Stimulated activated CD8-positive, alpha-beta memory T cell treated with anti-CD3 and anti-CD28 coated beads, Interleukin-7, amount 100 ng/mL, for 24 hours (primary cell): Measurements from ENCODE around the gene ARAF.
"Not testable (repeated sequence)": the region's sequence is repeated elsewhere in the genome, so short reads cannot be mapped to it uniquely, and the experiment has no call there.

Experiments used
- DNase-seq: peaks from one replicate; pipeline ENCODE4 v3.0.0-alpha.2; 2020; ENCODE audit warnings: low read depth

Gene ARAF

DNA sequence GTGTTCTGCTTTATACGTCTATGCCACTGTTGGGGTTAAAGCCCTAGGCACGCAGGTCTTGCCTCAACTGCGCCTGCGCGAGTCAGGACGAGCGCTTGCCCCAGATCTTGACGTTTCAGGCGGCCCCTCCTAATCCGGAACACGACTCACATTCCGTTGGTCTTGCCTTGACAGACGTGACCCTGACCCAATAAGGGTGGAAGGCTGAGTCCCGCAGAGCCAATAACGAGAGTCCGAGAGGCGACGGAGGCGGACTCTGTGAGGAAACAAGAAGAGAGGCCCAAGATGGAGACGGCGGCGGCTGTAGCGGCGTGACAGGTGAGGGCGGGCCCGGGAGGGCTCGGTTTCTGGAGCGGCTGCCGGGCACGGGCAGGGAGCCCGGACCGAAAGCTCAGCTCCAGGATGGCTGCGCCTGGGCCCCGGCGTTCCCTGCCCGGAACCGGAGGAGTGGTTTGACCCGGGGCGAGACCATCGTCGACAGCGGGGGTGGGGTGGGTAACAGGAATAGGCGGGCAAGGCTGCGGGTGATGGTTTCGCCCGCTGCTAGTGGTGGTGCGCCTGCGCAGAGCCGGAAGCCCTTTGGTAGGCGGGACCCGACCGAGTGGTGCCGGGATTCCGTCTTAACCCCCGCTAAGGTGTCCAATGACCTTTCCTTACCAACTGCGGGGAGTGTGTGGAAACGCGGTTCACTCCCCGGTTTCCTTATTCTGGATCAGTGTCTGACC lies at the start of gene ARAF:
TSS of gene ARAF (plus strand) at position 272 of the 725 bp plus-strand sequence. CDS start 1,763 bp downstream, outside the sequence.
- DNase-seq = peak; percentile 80

DNA sequence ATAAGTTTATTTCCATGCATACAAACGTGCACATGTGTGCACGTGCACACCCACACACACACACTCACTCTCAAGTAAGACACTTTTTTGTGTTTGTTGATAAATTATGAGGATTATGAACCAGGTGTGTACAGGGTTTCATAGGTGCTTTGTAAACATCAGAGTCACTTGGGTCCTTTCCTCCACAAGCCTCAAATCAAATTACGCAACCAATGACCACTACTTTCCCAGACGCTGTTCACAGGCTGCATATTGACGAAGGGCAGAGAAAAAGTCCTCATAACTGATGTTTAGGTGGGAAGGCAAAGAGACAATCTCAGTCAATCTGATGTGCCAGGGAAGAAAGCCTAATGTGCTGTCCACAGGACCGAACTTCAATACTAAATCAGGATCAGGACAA lies 48.6 kb upstream of the ARAF start:
- DNase-seq = not testable (repeated sequence)

DNA sequence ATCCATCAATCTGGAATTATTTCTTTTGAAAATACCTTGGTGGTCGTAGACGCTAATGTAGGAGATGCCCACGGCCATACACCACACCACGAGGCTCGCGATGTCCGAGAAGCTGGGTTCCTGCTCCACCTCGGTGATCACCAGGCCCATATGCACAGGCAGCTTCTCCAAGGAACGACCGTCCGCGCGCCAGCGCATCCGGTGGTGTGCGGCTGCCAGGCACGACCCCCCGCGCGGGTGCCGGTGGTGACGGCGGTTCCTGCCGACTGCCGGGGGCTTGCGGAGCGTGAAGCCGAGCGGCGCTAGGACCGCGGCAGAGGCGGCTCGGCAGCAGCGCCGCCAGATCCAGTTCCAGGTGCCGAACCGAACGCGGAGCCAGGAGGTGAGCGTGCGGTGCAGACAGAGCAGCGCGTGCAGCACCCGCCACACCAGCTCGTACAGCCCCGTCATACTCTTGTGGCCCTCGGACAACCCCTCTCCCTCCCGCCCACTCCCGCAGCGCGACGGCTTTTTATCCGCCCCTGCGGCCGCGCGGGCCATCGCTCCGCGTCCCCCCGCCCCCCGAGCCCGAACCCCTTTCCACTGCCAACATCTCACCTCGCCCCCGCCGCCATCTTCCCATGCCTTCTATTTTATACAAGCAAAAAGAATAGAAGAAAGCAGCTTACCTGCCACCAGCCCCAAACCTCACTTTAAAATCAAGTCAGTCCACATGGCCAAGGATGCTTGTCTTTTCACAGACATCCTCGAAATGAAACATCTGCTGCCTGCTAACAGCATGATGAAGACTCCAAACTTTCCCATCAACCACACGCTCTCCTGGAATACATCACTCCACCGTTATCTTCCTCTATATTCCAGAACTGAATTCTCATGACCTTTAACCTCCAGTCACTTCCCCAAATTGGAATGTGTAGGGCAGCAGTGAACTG lies 47.7 kb upstream of the ARAF start:
- DNase-seq = not testable (repeated sequence)

DNA sequence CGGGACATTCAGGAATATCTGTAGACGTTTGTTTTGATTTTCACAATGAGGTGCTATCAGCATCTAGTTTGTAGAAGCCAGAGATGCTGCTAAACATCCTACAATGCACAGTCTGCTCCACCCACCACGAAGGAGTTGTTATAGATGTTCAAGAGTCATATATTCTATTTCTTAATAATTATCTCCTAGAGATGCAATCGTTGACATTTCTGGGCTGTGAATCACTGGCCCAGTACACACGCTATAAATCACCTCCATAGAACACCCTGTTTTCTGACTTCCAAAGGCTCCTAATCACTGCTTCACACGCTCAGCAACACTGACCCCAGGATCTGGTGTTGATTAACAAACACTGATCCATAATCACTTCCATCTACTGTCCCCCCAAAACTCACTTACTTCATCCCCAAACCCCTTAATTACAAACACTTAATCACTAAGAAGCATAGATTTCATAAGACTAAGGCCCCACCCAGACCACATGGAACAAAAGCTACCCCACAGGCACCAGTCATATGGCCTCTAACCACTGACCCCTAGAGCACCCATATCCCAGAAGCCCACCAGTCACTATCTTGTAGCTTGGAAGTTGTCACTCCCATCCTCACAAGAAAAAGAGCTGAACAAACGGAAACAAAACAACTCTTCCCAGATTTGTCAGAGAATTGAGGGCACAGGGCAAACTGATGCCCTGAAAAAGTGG lies 46.3 kb upstream of the ARAF start:
- DNase-seq = no peak

DNA sequence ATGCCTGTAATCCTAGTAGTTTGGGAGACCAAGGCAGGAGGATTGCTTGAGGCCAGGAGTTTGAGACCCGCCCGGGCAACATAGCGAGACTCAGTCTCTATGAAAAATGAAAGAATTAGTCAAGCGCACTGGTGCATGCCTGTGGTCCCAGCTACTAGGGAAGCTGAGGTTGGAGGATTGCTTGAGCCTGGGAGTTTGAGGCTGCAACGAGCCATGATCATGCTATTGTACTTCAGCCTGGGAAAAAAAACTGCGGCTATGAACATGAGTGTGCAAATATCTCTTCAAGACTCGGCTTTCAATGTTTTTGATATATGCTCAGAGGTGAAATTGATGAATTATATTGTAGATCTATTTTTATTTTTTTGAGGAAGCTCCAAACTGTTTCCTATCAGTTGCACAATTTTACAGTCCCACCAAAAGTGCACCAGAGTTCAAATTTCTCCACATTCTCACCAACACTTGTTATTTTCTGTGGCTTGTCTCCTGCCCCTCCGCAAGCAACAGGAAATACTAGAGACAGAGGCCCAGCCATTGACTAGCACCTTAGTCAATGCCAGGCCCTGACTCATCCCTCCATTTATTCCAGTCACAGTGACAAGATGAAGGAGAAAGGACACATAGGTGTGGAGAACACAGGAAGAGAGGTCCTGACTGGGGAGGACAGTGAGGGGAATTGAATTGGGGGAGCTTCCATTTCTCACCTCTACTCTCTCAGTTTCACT lies 44.9 kb upstream of the ARAF start:
- no peak for DNase-seq

DNA sequence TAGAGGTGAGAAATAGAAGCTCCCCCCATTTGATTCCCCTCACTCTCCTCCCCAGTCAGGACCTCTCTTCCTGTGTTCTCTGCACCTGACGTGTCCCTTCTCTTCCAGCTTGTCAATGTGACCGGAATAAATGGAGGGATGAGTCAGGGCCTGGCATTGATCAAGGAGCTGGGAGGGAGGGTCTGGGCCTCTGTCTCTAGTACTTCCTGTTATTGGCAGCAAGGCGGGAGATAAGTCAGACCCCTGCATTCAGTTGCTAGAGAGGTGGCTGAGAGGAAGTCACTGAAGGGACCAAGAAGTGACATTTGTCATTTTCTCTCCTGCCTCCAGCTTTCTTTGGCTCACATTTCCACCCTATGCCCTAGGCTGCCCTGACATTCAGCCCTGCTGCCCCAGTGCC lies 42.9 kb upstream of the ARAF start:
- no peak for DNase-seq

DNA sequence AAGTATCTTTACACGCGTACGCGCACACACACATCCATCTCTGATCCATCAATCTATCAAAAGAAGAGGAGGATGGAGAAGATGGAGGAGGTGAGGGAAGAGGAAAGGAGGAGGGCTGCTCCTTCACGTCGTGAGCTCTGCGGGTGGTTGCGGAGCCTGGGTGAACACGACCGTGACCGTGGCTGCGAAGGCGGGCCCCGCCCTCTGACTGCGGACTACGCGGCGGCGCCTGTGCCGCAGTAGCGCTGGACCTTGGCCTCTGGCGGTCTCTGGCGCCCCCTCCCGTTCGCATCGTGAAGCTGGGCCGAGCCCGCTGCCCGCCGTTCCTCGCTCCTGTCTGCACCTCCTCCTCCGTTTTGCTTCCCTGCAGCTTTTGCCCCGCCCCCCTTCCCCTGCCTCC lies 37.7 kb upstream of the ARAF start:
- peak; percentile 57 for DNase-seq

DNA sequence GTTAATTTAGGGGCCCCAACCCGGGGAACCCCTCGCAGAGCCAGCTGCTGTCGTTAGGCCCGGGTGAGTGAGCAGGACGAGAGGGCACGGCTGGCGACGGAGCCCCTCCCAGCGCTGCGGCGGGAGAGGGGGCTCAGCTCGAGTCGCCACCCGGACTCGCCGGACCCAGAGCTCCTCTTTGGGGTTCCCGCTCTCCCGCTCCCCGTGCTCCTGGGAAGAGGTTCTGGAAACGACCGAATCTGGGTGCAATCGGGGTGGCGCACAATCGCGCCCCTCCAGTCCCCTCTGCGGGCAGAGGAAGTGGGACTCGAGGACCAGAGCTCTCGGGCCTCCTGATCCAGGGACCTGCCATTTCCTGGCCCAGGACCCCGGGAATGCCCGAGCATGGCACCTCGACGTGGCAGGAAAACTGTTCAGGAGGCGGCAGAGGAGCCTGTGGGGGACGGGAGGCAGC lies 37.3 kb upstream of the ARAF start:
- DNase-seq = no peak

DNA sequence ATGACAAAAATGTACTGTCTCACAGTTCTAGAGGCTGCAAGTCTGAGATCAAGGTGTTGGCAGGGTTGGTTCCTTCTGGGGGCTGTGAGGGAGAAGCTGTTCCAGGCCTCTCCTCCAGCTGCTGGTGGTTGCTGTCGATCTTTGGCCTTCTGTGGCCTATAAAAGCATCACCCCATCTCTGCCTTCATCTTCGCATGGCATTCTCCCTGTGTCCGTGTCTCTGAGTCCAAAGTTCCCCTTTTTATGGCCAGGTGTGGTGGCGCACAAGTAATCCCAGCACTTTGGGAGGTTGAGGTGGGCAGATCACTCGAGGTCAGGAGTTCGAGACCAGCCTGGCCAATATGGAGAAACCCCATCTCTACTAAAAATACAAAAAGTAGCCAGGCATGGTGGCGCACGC lies 31.5 kb upstream of the ARAF start:
- no peak for DNase-seq

DNA sequence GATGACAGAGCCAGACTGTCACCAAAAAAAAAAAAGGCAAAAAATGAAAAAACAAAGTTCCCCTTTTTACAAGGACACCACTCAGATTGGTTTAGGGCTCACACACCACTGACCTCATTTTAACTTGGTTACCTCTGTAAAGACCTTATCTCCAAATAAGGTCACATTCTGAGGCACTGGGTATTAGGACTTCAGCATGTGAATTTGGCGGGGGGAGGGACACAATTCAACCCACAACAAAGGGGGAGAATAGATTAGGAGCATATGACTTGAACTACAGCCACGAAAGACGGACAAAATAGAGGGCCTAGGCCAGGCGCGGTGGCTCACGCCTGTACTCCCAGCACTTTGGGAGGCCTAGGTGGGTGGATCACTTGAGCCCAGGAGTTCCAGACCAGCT lies 31.0 kb upstream of the ARAF start:
- DNase-seq = no peak

DNA sequence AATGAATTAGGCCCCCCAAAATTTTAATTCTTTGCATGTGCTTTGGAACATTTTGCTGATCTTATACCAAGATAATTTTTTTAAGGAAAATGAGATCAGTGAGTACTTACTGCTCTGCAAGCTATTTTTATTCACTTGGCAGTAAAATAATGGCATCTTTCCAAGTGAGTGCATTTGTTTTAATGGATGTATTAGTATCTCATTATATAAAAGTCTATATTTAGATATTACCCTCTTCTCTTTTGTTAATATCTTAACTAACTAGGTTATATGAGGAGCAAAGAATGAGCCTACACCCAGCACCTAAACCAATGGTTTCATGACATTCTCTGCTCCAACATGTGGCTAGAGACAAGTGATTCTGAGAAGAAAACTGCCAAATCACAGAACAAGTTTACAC lies 21.1 kb upstream of the ARAF start:
- no peak for DNase-seq

DNA sequence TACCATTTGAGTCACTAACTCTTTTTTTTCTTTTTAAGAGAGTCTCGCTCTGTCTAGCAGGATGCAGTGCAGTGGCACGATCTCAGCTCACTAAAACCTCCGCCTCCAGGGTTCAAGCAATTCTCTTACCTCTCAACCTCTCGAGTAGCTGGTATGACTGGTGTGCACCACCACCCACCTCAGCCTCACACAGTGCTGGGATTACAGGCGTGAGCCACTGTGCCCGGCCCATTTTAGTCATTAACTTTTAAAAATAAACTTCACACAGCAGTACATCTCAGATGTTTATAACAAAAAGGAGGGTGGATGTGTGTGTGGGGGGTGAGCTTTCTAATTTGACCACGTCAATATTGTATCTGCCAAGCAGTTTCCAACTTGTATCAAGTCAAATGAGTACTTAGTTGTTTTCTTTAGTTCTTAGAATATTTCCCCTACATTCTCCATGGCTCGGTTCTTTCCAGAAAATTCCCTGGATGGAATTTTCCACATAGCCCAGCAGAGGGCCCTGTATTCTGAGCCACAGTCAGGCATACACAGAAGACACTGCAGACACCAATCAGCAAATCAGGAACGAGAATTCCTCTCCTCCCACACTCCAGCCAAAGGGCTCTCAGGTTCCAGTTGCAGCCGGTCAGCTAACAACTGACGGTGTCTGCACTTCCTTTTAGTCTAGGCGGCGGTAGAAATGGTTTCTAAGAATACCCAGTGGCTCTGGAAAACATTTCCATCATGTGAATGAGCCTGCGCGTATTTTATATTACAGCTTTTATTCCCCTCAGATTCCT lies 20.1 kb upstream of the ARAF start:
- DNase-seq = no peak

DNA sequence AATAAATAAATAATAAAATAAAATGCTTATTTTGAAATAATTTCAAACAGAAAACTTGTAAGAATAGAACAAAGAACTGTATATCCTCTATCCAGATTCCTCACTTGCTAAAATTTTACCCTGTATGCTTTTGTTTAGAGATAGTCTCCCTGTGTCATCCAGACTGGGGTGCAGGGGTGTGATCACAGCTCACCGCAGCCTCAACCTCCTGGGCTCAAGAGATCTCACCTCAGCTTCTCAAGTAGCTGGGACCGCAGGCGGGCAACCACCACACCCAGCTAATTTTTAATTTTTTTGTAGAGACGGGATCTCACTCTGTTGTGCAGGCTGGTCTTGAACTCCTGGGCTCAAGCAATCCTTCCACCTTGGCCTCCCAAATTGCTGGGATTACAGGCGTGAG lies 17.5 kb upstream of the ARAF start:
- DNase-seq = no peak

DNA sequence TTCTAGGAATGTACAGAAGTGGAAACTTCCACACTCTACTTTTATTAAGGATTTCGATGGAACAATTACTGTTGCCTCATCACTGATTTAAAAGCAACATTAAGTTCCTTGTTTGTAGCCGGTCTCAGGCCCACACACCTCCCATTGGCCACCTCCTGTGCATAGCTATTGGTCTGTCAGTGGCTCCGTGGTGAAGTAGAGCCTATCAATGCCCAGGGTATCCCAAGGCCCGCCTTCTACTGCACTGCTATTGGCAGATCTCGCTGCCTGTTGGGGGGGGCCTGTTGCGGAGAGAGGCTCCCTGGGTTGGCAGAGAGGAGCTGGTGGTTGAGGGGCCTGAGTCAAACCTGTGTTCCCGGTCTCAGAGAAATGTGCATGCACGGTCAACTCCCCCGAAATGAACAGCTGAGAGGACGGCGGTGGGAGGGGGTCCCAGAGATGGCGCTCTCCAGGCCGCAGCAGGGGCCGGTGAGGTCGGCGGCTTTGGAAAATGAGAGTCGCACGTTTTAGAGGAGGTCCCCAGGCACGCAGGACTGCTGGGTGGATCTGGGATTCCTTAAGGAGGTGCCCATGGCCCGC lies 4.9 kb upstream of the ARAF start:
- peak; percentile 64 for DNase-seq

DNA sequence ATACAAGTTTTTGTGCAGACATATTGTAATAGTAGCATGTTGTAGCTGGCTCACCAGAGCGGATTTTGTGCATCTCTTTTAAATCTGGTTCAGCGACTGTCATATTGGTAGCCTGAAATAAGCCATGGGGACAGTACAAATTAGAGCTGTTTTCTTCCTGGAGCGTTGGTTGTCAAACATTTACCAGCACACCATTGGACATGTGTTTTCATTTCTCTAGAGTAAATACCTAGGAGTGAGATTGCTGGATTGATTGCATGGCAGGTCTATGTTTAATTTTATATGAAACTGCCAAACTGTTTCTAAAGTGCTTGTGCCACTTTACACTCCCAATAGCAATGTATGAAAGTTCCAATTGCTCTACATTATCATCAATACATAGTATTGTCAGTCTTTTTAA lies 2.6 kb upstream of the ARAF start:
- DNase-seq = no peak

DNA sequence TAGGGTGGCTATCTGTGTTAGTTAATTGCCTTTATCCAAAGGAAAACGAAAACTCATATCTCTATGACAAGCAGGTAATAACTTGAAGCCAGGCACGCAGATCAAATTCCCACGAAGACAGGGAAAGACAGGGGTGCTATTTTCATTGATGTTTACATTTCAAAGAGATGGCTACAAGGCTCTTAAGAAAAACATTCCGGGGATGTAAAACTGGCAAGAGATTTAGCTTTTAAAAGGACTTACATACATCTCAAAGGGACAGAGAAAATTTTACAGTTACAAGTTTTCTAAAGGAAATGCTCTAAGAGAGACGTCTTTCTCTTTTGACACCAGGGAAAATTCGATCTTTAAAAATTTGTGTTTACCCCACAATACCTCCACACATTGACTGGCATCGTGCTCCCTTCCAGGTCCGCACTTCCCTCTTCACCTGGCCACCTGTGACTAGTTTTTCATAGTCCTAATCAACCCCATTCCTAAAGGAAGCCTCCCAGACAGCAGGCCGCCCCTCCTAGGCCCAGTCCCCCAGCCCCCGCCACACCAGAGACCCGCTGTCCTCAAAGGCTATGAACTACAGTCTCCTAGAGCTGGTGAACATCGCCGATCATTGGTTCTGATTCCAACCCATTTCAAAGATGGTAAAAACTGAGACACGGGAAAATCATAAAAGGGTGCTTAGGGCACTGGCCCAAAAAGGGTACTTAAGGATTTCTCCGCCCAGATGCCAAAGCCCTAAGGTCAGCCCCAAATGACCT lies 649 bp upstream of the ARAF start:
- no peak for DNase-seq

DNA sequence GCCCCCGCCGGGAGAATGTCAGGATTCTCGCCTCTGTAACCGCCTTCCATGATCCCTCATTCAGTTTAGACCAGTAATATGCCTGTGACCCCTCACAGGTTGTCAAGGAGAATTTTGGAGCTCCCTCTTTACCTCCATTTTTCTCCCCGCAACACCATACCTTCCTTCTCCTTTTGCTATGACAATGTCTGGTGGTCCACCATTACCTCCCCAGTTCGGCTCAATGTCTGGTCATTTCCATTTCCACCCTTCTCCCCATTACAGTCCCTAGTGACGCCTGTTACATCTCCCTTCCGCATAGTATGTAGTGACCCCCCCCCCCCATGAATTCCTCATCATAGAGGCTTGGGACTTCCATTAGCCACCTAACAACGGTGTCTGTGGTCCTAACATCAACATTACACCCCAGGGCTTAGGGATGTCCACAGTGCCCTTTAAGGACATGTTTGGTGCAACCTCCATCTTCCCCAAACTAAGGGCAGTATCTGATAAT lies 700 bp downstream of the ARAF start:
- no peak for DNase-seq

DNA sequence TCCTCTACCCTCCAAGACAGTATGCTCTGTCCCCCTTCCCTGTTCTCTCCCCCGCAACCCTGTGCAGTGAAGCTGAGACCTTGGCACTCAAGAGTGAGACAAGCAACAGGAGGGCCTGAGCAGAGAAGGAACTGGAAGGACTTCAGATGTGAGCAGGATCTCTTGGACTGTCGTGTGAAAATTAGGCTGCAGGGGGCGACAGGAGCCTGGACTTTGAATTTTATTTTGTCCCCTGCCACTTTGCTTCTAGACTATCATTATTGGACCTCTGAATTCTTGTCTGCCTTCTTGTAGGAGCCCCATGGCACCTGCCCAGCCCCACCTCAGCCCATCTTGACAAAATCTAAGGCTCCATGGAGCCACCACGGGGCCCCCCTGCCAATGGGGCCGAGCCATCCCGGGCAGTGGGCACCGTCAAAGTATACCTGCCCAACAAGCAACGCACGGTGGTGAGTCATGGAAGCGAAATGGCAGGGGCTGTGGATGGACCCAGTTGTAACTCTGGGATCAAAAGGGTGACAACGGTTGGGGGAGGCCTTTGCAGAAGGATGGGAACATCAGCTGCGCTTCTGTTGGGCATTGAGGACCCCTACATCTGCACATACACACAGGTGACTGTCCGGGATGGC lies 1.7 kb downstream of the ARAF start:
- DNase-seq = no peak

DNA sequence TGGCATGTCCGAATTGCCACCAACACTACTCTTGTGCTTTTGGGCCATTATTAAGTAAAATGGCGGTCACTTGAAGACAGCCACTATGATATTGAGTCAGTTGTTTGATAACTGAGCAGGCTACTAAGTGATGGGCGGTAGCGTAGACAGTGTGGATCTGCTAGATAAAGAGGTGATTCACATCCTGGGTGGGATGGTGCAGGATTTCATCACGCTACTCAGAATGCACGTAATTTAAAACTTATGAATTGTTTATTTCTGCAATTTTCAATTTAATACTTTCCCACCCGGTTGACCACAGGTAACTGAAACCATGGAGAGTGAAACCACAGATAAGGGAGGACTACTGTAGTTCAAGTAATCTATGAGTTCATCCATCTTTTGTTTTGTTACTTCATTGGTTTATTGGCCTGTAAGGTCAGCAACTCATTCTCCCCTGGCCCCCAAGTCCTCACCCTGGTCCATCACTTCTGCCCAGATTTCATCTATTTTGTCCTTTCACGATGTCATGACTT lies 2.9 kb downstream of the ARAF start:
- DNase-seq = no peak
